H9 (cell line): ENCODE measurements around the gene PTPN11. TPM values are rescaled to one million over a fixed set of nuclear protein-coding genes. Genes with fewer than 3 reads are reported as not detected.

ENCODE experiments used
- DNase-seq: peaks from one replicate; pipeline ENCODE4 v3.0.0-alpha.2; 2017
- H2AFZ ChIP-seq: one replicate; pipeline ENCODE4 v1.6.1; 2013; ENCODE audit warnings: mild to moderate bottlenecking, low read length, control low read depth, moderate library complexity
- H2AK5ac ChIP-seq: 2 replicates; pipeline ENCODE4 v1.6.1; 2013; ENCODE audit warnings: low read length, control low read depth, mixed read lengths; ENCODE audit not compliant: insufficient read length
- H2BK120ac ChIP-seq: one replicate; pipeline ENCODE4 v1.6.1; 2013; ENCODE audit warnings: low read depth, mild to moderate bottlenecking, low read length, control low read depth, inconsistent platforms; ENCODE audit not compliant: poor library complexity, severe bottlenecking
- H2BK12ac ChIP-seq: 2 replicates; pipeline ENCODE4 v1.6.1; 2013; ENCODE audit warnings: low read length, control low read depth, mixed read lengths, low read depth; ENCODE audit not compliant: insufficient read length
- H2BK15ac ChIP-seq: 2 replicates; pipeline ENCODE4 v1.6.1; 2013; ENCODE audit warnings: low read depth, low read length, control low read depth
- H2BK20ac ChIP-seq: one replicate; pipeline ENCODE4 v1.6.1; 2013; ENCODE audit warnings: low read depth, mild to moderate bottlenecking, low read length, control low read depth, inconsistent platforms; ENCODE audit not compliant: poor library complexity, severe bottlenecking
- H2BK5ac ChIP-seq: 2 replicates; pipeline ENCODE4 v1.6.1; 2013; ENCODE audit warnings: low read length, control low read depth, mixed read lengths; ENCODE audit not compliant: insufficient read length
- H3K14ac ChIP-seq: 2 replicates; pipeline ENCODE4 v1.6.1; 2013; ENCODE audit warnings: low read length, control low read depth; ENCODE audit not compliant: insufficient read depth
- H3K18ac ChIP-seq: 2 replicates; pipeline ENCODE4 v1.6.1; 2013; ENCODE audit warnings: low read depth, mild to moderate bottlenecking, mixed read lengths, low read length, control low read depth; ENCODE audit not compliant: insufficient read length
- H3K23ac ChIP-seq: 2 replicates; pipeline ENCODE4 v1.6.1; 2013; ENCODE audit warnings: low read length, control low read depth, mixed read lengths, low read depth; ENCODE audit not compliant: insufficient read length
- H3K23me2 ChIP-seq: 2 replicates; pipeline ENCODE4 v1.6.1; 2013; ENCODE audit warnings: low read depth, mild to moderate bottlenecking, mixed read lengths, low read length, control low read depth; ENCODE audit not compliant: insufficient read length, poor library complexity, severe bottlenecking
- H3K27ac ChIP-seq: 2 replicates; pipeline ENCODE4 v1.5.1; 2013; ENCODE audit warnings: low read length, control low read depth, mixed read lengths, low read depth; ENCODE audit not compliant: insufficient read length
- H3K27me3 ChIP-seq: 2 replicates; pipeline ENCODE4 v1.6.1; 2013; ENCODE audit warnings: low read length, control low read depth, inconsistent platforms; ENCODE audit not compliant: insufficient read depth
- H3K4ac ChIP-seq: 2 replicates; pipeline ENCODE4 v1.6.1; 2013; ENCODE audit warnings: low read depth, mild to moderate bottlenecking, control low read depth, inconsistent platforms, low read length, moderate library complexity
- H3K4me1 ChIP-seq: 2 replicates; pipeline ENCODE4 v1.6.1; 2013; ENCODE audit warnings: low read length, control low read depth, inconsistent platforms; ENCODE audit not compliant: insufficient read depth
- H3K4me2 ChIP-seq: 2 replicates; pipeline ENCODE4 v1.6.1; 2013; ENCODE audit warnings: low read length, control low read depth, mixed read lengths; ENCODE audit not compliant: insufficient read length, insufficient read depth
- H3K56ac ChIP-seq: 2 replicates; pipeline ENCODE4 v1.6.1; 2013; ENCODE audit warnings: low read depth, mild to moderate bottlenecking, mixed read lengths, low read length, control low read depth; ENCODE audit not compliant: insufficient read length
- H3K79me1 ChIP-seq: 2 replicates; pipeline ENCODE4 v1.6.1; 2013; ENCODE audit warnings: low read depth, mild to moderate bottlenecking, moderate library complexity, low read length, control low read depth, inconsistent platforms; ENCODE audit not compliant: insufficient read depth, poor library complexity, severe bottlenecking
- H3K79me2 ChIP-seq: 2 replicates; pipeline ENCODE4 v1.6.1; 2013; ENCODE audit warnings: low read length, control low read depth, inconsistent platforms; ENCODE audit not compliant: insufficient read depth
- H3K9ac ChIP-seq: 2 replicates; pipeline ENCODE4 v1.6.1; 2013; ENCODE audit warnings: low read length, control low read depth, mixed read lengths; ENCODE audit not compliant: insufficient read length; ENCODE audit errors: extremely low read depth
- H3K9me3 ChIP-seq: one replicate; pipeline ENCODE4 v1.6.1; 2013; ENCODE audit warnings: low read depth, low read length, inconsistent platforms; ENCODE audit not compliant: control insufficient read depth
- H3T11ph ChIP-seq: one replicate; pipeline ENCODE4 v1.6.1; 2013; ENCODE audit warnings: mild to moderate bottlenecking, low read length, control low read depth, inconsistent platforms
- H4K20me1 ChIP-seq: one replicate; pipeline ENCODE4 v1.6.1; 2013; ENCODE audit not compliant: control insufficient read depth, insufficient read length, insufficient read depth
- H4K5ac ChIP-seq: 2 replicates; pipeline ENCODE4 v1.6.1; 2013; ENCODE audit warnings: low read depth, mild to moderate bottlenecking, mixed read lengths, low read length, control low read depth; ENCODE audit not compliant: insufficient read length
- H4K8ac ChIP-seq: replicated peaks from 2 replicates; pipeline ENCODE4 v1.6.1; 2013; ENCODE audit warnings: low read length, control low read depth, mixed read lengths, low read depth; ENCODE audit not compliant: insufficient read length
- H4K91ac ChIP-seq: 2 replicates; pipeline ENCODE4 v1.6.1; 2013; ENCODE audit warnings: low read depth, mild to moderate bottlenecking, moderate library complexity, mixed read lengths, low read length, control low read depth; ENCODE audit not compliant: insufficient read length
- H3K27ac Mint-ChIP-seq, 3 experiments: 2 replicates in 2 of 3; 3 replicates in 1 of 3; pipeline ENCODE4 v1.8.0; 2020 to 2021; ENCODE audit warnings: mixed read lengths in 3 of 3, mild to moderate bottlenecking in 1 of 3, moderate library complexity in 1 of 3
- H3K27me3 Mint-ChIP-seq: 2 replicates; pipeline ENCODE4 v1.8.0; 2021; ENCODE audit warnings: low read depth, mild to moderate bottlenecking, moderate library complexity, mixed read lengths
- H3K36me3 Mint-ChIP-seq, 3 experiments: 2 replicates in 2 of 3; 3 replicates in 1 of 3; pipeline ENCODE4 v1.8.0; 2020 to 2021; ENCODE audit warnings: low read depth in 3 of 3, mixed read lengths in 3 of 3; ENCODE audit not compliant: insufficient read depth in 1 of 3
- H3K4me1 Mint-ChIP-seq, 2 experiments: 2 replicates each; pipeline ENCODE4 v1.8.0; 2020; ENCODE audit warnings: mixed read lengths in 2 of 2
- H3K4me3 Mint-ChIP-seq, 2 experiments: 2 replicates in 1 of 2; 3 replicates in 1 of 2; pipeline ENCODE4 v1.8.0; 2020 to 2021; ENCODE audit warnings: mild to moderate bottlenecking in 2 of 2, mixed read lengths in 2 of 2, moderate library complexity in 1 of 2
- H3K9me3 Mint-ChIP-seq, 2 experiments: 2 replicates in 1 of 2; 3 replicates in 1 of 2; pipeline ENCODE4 v1.8.0; 2020; ENCODE audit warnings: mild to moderate bottlenecking in 2 of 2, mixed read lengths in 2 of 2, moderate library complexity in 1 of 2
- CTCF ChIP-seq: fragments of 200-600 bp; sonication (generic); conservative IDR thresholded peaks from 3 replicates; pipeline ENCODE4 v1.8.0; 2021; ENCODE audit warnings: antibody characterized with exemption, mild to moderate bottlenecking
- WGBS: extraction: QIAGEN DNeasy Blood & Tissue Kit; methylation state at CpG from one replicate; pipeline ENCODE4 v1.1.7; 2013; ENCODE audit warnings: missing lambda C conversion rate, low lambda C conversion rate, mixed read lengths; ENCODE audit not compliant: insufficient read length; ENCODE audit errors: extremely low coverage; 5-methylcytosine and 5-hydroxymethylcytosine counted together
- total RNA-seq: library from RNA; stranded (reverse); gene quantifications from 2 replicates; pipeline ENCODE4 v1.2.1, GENCODE V29; 2021

PTPN11 gene
- total RNA-seq, 1 experiment from 2014 or later = 112 TPM

- peaks cover 5% of the 10 kb centered on the region; the same call in 1 of the 2 replicates for H3K79me2 ChIP-seq
Observed at GRCh38 chr12:112374166-112374740, 44.5 kb upstream of the PTPN11 start.

More at GRCh38 chr12:112374166-112374740, 44.5 kb upstream of the PTPN11 start:
- no peak overlapping the region for H3K4ac ChIP-seq
- no peak overlapping the region for H2AFZ ChIP-seq
- H3K23me2 ChIP-seq = no peaks in the 10 kb centered on the region
- H2BK12ac ChIP-seq = no peak overlapping the region
- H3K27me3 ChIP-seq = no peaks in the 10 kb centered on the region
- no peak overlapping the region; a peak in 1 of 7 replicates for H3K27ac Mint-ChIP-seq
- no peaks in the 10 kb centered on the region for H3K9me3 ChIP-seq
- TF ChIP-seq CTCF = no peak
- no peak overlapping the region for H3K4me3 Mint-ChIP-seq
- no peak overlapping the region for H2BK15ac ChIP-seq
- peaks cover 0 to 4% of the 10 kb centered on the region in 2 experiments; a peak in 2 of 5 replicates for H3K9me3 Mint-ChIP-seq
- no peak overlapping the region for H2AK5ac ChIP-seq
- no peak overlapping the region for H3K4me2 ChIP-seq
- no peak overlapping the region for H3K9ac ChIP-seq
- H4K91ac ChIP-seq = no peak overlapping the region
- H3T11ph ChIP-seq = no peak overlapping the region
- no peak overlapping the region for H3K18ac ChIP-seq
- H3K27ac ChIP-seq = no peak overlapping the region
- no peak overlapping the region for H3K56ac ChIP-seq
- peaks cover 3 to 4% of the 10 kb centered on the region in 2 experiments; a peak in 2 of 4 replicates for H3K4me1 Mint-ChIP-seq
- no peak overlapping the region for H4K8ac ChIP-seq
- H3K27me3 Mint-ChIP-seq = no peaks in the 10 kb centered on the region
- WGBS = no CpG with 5 or more reads among the region's 3 CpGs
- peaks cover 9% of the 10 kb centered on the region for H3K79me1 ChIP-seq
- H3K4me1 ChIP-seq = no peaks in the 10 kb centered on the region
- no peaks in the 10 kb centered on the region for H4K20me1 ChIP-seq
- H3K23ac ChIP-seq = no peak overlapping the region
- peaks cover 4 to 9% (median 5%) of the 10 kb centered on the region in 3 experiments; a peak in 4 of 7 replicates for H3K36me3 Mint-ChIP-seq
- H2BK5ac ChIP-seq = no peak overlapping the region
- no peak overlapping the region for H2BK120ac ChIP-seq
- no peak overlapping the region for H4K5ac ChIP-seq
- H3K14ac ChIP-seq = no peak overlapping the region
- no peak for DNase-seq
- H2BK20ac ChIP-seq = no peak overlapping the region
